Pancreas (tissue), 10 donors: ENCODE measurements around the gene SLC7A9. TPM values are rescaled to one million over a fixed set of nuclear protein-coding genes. Genes with fewer than 3 reads are reported as not detected.

Experiments used
- ATAC-seq, 4 donors: fragments of 200-7000 bp; cut with Tn5 transposase; one replicate each; pipeline versions ENCODE4 v1.8.0 to v1.9.1; 2020; ENCODE audit warnings: mild to moderate bottlenecking in 4 of 4, moderate library complexity in 4 of 4
- DNase-seq, 6 donors: peaks; one replicate each; pipeline ENCODE4 v3.0.0-alpha.2; 2020
- FAIRE-seq: peaks from 2 replicates; lab custom pipeline; 2012; peaks lifted over from hg19 to GRCh38; lab: Jason Lieb, UNC
- H3K27ac ChIP-seq, 4 donors: fragments of 200-600 bp; sonication (generic); 1 replicate in 3 of 4; 2 replicates in 1 of 4; pipeline versions ENCODE4 v1.5.0 to v1.8.0; 2020
- H3K27me3 ChIP-seq, 4 donors: fragments of 200-600 bp; one replicate each; pipeline ENCODE4 v1.8.0; 2021
- H3K36me3 ChIP-seq, 3 donors: fragments of 200-600 bp; sonication (generic) in 1 of 3; one replicate each; pipeline versions ENCODE4 v1.5.0 to v1.8.0; 2020 to 2021
- H3K4me1 ChIP-seq, 3 donors: fragments of 200-600 bp; one replicate each; pipeline ENCODE4 v1.8.0; 2021
- H3K4me3 ChIP-seq, 4 donors: fragments of 200-600 bp; sonication (generic) in 2 of 4; one replicate each; pipeline versions ENCODE4 v1.5.0 to v1.8.0; 2020 to 2021
- H3K9me3 ChIP-seq, 4 donors: fragments of 200-600 bp; one replicate each; pipeline ENCODE4 v1.8.0; 2021
- WGBS, 2 donors: extraction: QIAGEN DNeasy Blood & Tissue Kit; methylation state at CpG; one replicate each; pipeline ENCODE4 v1.1.7; 2013; 5-methylcytosine and 5-hydroxymethylcytosine counted together
- intact Hi-C, 3 donors: fragments of 100-400 bp; cut with DNase I; formaldehyde crosslinking; loops; one replicate each; pipeline versions ENCODE4 v1.11.1 to v1.14.2; 2022
- polyA plus RNA-seq, 2 donors: library from polyadenylated mRNA; stranded (reverse); fragments of 200-250 nt; gene quantifications; one replicate each; pipeline ENCODE4 v1.2.3, GENCODE V29; 2013
- total RNA-seq, 6 donors: library from RNA; stranded (reverse); fragmentation: NEBNext Ultra II Directional in 4 of 6; extraction: Animal tissue kit (Norgen Biotek cat#: 25700) in 4 of 6; gene quantifications; one replicate each; pipeline versions ENCODE4 v1.2.1 to v1.2.4, GENCODE V29; 2021 to 2023
- TF ChIP-seq, protein P1 (sequence below), 4 donors: fragments of 200-600 bp; sonication (generic) in 3 of 4; IDR thresholded peaks; one replicate each; pipeline versions ENCODE4 v1.5.0 to v1.8.0; 2021; ENCODE audit warnings: antibody characterized with exemption in 4 of 4
- donor health status: healthy with polysubstance abuse.
- donor health status: DM: no; HTN: no; CAD: no; lungs with moderate emphysema.
- donor health status: DM: no; HTN: no; CAD: no.
- donor health status: control.
- donor health status: control.
- donor health status: Bipolar disorder and iron deficiency.
- donor health status: DM: yes; HTN: yes; CAD: no.
- donor health status: DM: no; HTN: no; CAD: no.
- donor health status: DM: no; HTN: no; CAD: no.
- donor health status: DM: yes; HTN: yes; CAD: no.

SLC7A9 gene
- total and polyA plus RNA-seq, 8 donors = 0.08 to 1.1 (median 0.28) TPM; not detected in 3

DNA sequence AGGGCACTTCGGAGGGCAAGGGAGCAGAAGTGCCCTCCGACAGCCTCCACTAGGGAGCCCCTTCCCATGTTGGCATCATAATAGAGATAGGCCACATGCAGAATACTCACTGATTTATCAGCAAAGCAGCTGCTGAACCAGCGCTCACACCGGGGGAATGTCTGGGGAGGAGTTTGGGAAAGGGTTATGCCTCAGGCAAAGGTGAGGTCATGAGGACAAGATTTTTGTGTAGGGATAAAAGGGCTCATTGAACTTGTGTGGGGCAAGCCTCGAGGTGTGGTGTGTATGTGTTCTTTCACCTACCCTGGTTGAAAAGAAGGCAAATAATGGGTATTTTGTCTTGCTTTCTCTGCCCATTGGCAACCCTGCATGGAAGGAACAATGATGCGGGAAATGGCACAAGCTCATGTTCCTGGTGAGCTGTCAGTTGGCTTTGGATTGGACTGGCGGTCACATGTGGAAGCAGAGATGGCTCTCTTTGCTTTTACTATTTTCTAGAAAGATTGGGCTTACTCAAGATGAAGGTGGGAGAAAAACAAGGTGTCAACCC, 39.1 kb upstream of the SLC7A9 start:
- FAIRE-seq (no peak), ATAC-seq (no peak)
- 90 to 94% methylated on average over 7 of the region's 7 CpGs for WGBS, 2 donors

GRCh38 chr19:32902448-32902847, 32.9 kb upstream of the SLC7A9 start:
- H3K4me3 ChIP-seq = no peak overlapping the region
- TF ChIP-seq, protein P1, sequence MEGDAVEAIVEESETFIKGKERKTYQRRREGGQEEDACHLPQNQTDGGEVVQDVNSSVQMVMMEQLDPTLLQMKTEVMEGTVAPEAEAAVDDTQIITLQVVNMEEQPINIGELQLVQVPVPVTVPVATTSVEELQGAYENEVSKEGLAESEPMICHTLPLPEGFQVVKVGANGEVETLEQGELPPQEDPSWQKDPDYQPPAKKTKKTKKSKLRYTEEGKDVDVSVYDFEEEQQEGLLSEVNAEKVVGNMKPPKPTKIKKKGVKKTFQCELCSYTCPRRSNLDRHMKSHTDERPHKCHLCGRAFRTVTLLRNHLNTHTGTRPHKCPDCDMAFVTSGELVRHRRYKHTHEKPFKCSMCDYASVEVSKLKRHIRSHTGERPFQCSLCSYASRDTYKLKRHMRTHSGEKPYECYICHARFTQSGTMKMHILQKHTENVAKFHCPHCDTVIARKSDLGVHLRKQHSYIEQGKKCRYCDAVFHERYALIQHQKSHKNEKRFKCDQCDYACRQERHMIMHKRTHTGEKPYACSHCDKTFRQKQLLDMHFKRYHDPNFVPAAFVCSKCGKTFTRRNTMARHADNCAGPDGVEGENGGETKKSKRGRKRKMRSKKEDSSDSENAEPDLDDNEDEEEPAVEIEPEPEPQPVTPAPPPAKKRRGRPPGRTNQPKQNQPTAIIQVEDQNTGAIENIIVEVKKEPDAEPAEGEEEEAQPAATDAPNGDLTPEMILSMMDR (IDR thresholded peaks at IDR 0.05) = no peak
- H3K36me3 ChIP-seq = no peaks in the 10 kb centered on the region
- 87 to 94% methylated on average over 7 of the region's 7 CpGs for WGBS, 2 donors
- ATAC-seq (no peak), DNase-seq (no peak), FAIRE-seq (no peak)
- no peaks in the 10 kb centered on the region for H3K4me1 ChIP-seq
- H3K27me3 ChIP-seq = no peaks in the 10 kb centered on the region
- no peak overlapping the region for H3K27ac ChIP-seq
- intact Hi-C loops = no loop called here
- no peaks in the 10 kb centered on the region for H3K9me3 ChIP-seq

More for the DNA sequence above, 39.1 kb upstream of the SLC7A9 start:
- intact Hi-C loops = no loop called here
- Histone ChIP-seq H3K36me3 (no peaks in the 10 kb centered on the region), H3K4me3 (no peak overlapping the region), H3K27me3 (no peaks in the 10 kb centered on the region), H3K27ac (no peak overlapping the region), H3K4me1 (no peaks in the 10 kb centered on the region), H3K9me3 (no peaks in the 10 kb centered on the region)
- TF ChIP-seq, protein P1 (IDR thresholded peaks at IDR 0.05) = no peak
- no peak for DNase-seq

GRCh38 chr19:32901504-32902161, 32.1 kb upstream of the SLC7A9 start:
- intact Hi-C loops = no loop called here
- 83 to 91% methylated on average over 5 of the region's 5 CpGs for WGBS, 2 donors
- H3K27ac ChIP-seq = no peak overlapping the region
- no peak for FAIRE-seq
- no peaks in the 10 kb centered on the region for H3K9me3 ChIP-seq
- H3K4me1 ChIP-seq = no peaks in the 10 kb centered on the region
- H3K27me3 ChIP-seq = no peaks in the 10 kb centered on the region
- H3K36me3 ChIP-seq = no peaks in the 10 kb centered on the region
- no peak overlapping the region for H3K4me3 ChIP-seq
- DNase-seq = no peak
- TF ChIP-seq, protein P1 (IDR thresholded peaks at IDR 0.05) = no peak
- no peak for ATAC-seq

- no peaks in the 10 kb centered on the region for H3K36me3 ChIP-seq
- intact Hi-C loops = no loop called here
- H3K4me1 ChIP-seq = no peaks in the 10 kb centered on the region
- 98 to 100% methylated on average over 1 of the region's 1 CpG for WGBS, 2 donors
- H3K4me3 ChIP-seq = no peak overlapping the region
- no peaks in the 10 kb centered on the region for H3K27me3 ChIP-seq
- no peak for DNase-seq
- H3K9me3 ChIP-seq = no peaks in the 10 kb centered on the region
- TF ChIP-seq, protein P1 (IDR thresholded peaks at IDR 0.05) = no peak
- no peak overlapping the region for H3K27ac ChIP-seq
- no peak for FAIRE-seq
- no peak for ATAC-seq
These were observed 27.1 kb upstream of the SLC7A9 start for GRCh38 chr19:32896516-32897214.
